NCI-H526 (cell line): ENCODE measurements around the gene MZT2B.
"Not testable (repeated sequence)": the region's sequence is repeated elsewhere in the genome, so short reads cannot be mapped to it uniquely, and the experiment has no call there.

Experiments
- DNase-seq, 2 experiments: peaks; one replicate each; lab custom pipeline; 2025; lab: John Stamatoyannopoulos, UW

Gene MZT2B

GRCh38 chr2:130180404-130181324 lies 1.4 kb upstream of the MZT2B start:
- not testable (repeated sequence) for DNase-seq

GRCh38 chr2:130181325-130181879 lies 660 bp upstream of the MZT2B start, which contains the start of gene SMPD4:
SMPD4 (minus strand) TSS chr2:130181602; CDS start chr2:130176592, 5,010 bp downstream.
- DNase-seq = peak; percentile 90 to 97

- DNase-seq = peak in 1 of 2 experiments; percentile 15
Measured at GRCh38 chr2:130182826-130183511, 907 bp downstream of the MZT2B start.

GRCh38 chr2:130183512-130184373 lies 1.7 kb downstream of the MZT2B start:
- DNase-seq = peak in 1 of 2 experiments; percentile 18

- no peak for DNase-seq
Measured at GRCh38 chr2:130185436-130185835, 3.4 kb downstream of the MZT2B start.

- no peak for DNase-seq
Measured at GRCh38 chr2:130185896-130186295, 3.8 kb downstream of the MZT2B start.

GRCh38 chr2:130186391-130186790 lies 4.3 kb downstream of the MZT2B start:
- no peak for DNase-seq

GRCh38 chr2:130187268-130187667 lies 5.2 kb downstream of the MZT2B start:
- DNase-seq = no peak

- DNase-seq = not testable (repeated sequence)
Measured at GRCh38 chr2:130187859-130188792, 6.1 kb downstream of the MZT2B start.

- not testable (repeated sequence) for DNase-seq
Measured at GRCh38 chr2:130188958-130189357, 6.9 kb downstream of the MZT2B start.

GRCh38 chr2:130190237-130190636 lies 8.2 kb downstream of the MZT2B start:
- peak in 1 of 2 experiments; percentile 5 for DNase-seq

- DNase-seq = not testable (repeated sequence)
Measured at GRCh38 chr2:130191319-130191718, 9.3 kb downstream of the MZT2B start.

GRCh38 chr2:130192451-130192850 lies 10.4 kb downstream of the MZT2B start:
- not testable (repeated sequence) for DNase-seq

GRCh38 chr2:130193824-130194223 lies 11.8 kb downstream of the MZT2B start:
- not testable (repeated sequence) for DNase-seq

- not testable (repeated sequence) for DNase-seq
Measured at GRCh38 chr2:130195089-130195635, 13.1 kb downstream of the MZT2B start.

- DNase-seq = not testable (repeated sequence)
Measured at GRCh38 chr2:130196052-130196451, 14.0 kb downstream of the MZT2B start.

- no peak for DNase-seq
Measured at GRCh38 chr2:130198343-130198742, 16.3 kb downstream of the MZT2B start, which contains the start of gene TUBA3E. TUBA3E (minus strand) TSS chr2:130198439; CDS start chr2:130198360, 79 bp downstream.

- DNase-seq = not testable (repeated sequence)
Measured at GRCh38 chr2:130202518-130202917, 20.5 kb downstream of the MZT2B start.

GRCh38 chr2:130203150-130203549 lies 21.1 kb downstream of the MZT2B start:
- DNase-seq = not testable (repeated sequence)

GRCh38 chr2:130207051-130207450 lies 25.0 kb downstream of the MZT2B start:
- DNase-seq = not testable (repeated sequence)
